ENCODE data around the gene CD164. TPM values are rescaled to one million over a fixed set of nuclear protein-coding genes. Genes with fewer than 3 reads are reported as not detected.
"Not testable (repeated sequence)": the region's sequence is repeated elsewhere in the genome, so short reads cannot be mapped to it uniquely, and the experiment has no call there.

The CD164 gene
- total and polyA plus RNA-seq, 8 donors: 266 to 314 (median 283) TPM

DNA sequence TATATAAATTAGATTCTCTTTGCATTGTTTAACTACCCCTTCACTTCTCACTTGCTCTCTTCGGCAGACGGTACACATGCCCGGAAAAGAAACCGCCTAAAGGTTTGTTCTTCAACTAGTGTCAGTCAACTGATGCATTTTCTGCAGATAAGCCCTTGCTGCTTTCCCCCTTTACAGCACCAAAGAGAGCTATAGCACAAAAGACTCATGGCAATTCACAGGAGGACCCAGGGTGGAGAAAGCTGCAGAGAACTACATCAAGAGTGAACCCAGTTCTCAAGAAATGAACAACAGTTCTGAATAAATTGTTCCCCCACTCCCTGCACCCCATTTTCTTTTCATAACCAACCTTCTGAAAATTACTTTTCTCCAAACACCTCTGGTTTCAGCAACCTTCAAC lies 8.9 kb downstream of the CD164 start:
- H3K27ac ChIP-seq: peak overlapping the region in 1 of 2 donors; percentile 71
- H3K9me3 ChIP-seq: no peaks in the 10 kb centered on the region
- H3K4me1 ChIP-seq: peaks cover 9 to 73% of the 10 kb centered on the region in 2 donors
- H3K4me3 ChIP-seq: no peak overlapping the region
- peaks cover 3 to 98% of the 10 kb centered on the region in 2 donors for H3K36me3 ChIP-seq
- intact Hi-C loops (cut with DNase I): no loop called here
- TF ChIP-seq CTCF (IDR thresholded peaks at IDR 0.05): no peak
- H3K27me3 ChIP-seq: no peaks in the 10 kb centered on the region
- no peak for DNase-seq
- no peak for ATAC-seq

DNA sequence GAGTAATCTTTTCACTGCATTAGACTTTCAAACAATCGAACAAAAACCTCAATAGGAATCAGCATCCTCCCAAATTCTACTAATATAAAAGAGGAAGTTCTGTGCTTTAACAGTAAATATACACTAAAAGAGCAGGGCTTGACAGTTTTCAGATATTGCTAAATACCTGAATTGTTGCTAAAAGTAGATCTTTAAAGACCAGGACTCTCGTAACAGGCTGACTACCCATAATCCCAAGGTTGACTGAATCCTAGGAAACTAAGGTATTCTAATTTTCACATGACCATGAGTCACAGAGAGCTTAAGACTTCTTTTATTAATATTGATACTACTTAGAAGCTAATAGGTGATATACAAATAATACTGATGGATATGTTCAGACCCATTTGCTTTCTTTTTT lies 10.1 kb downstream of the CD164 start:
- Histone ChIP-seq H3K4me1 (peaks cover 9 to 61% of the 10 kb centered on the region in 2 donors), H3K4me3 (no peak overlapping the region), H3K9me3 (no peaks in the 10 kb centered on the region), H3K27ac (peak overlapping the region in 1 of 2 donors; percentile 25), H3K36me3 (peaks cover 3 to 98% of the 10 kb centered on the region in 2 donors), H3K27me3 (no peaks in the 10 kb centered on the region)
- intact Hi-C loops (cut with DNase I): no loop called here
- ATAC-seq (peak; percentile 12), DNase-seq (no peak)
- no peak for TF ChIP-seq CTCF (IDR thresholded peaks at IDR 0.05)

DNA sequence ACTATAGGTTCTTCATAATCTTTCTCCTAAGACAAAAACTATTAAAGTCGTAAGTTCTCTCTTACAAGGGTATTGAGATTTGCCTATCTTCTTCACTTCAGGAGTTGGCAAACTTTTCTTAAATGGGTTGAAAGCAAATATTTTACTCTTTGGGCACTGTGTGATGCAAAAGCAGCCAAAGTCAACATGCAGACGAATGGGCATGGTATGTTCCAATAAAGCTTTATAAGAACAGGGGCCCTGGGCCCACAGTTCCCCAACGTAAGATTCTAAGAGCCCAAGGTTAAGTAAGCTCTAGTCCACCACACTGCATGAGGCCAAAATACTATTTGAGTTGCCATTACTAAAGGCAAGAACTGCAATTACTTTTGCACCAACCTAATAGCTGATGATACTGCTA lies 11.5 kb downstream of the CD164 start:
- no peak for ATAC-seq
- H3K36me3 ChIP-seq: peaks cover 3 to 96% of the 10 kb centered on the region in 2 donors

DNA sequence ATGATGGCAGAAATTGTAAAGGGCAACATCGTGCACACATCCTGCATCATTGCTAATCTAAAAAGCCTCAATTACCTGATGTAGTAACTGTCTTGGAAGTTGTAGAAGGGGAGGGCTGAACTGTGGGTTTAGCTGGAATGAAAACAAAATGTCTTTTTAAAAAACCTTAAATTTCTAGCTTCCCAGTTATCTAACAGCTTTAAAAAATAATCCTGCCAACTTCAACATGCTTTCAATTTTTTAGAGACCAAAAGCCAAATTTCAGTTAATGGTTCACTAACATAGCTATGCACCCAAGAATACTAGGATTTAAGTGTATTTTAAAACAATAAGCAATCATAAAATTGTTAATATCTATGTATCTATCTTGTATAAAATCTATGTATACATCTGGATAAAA lies 11.9 kb downstream of the CD164 start:
- no peak for TF ChIP-seq CTCF (IDR thresholded peaks at IDR 0.05)
- intact Hi-C loops (cut with DNase I): no loop called here
- H3K27me3 ChIP-seq: no peaks in the 10 kb centered on the region
- H3K9me3 ChIP-seq: no peaks in the 10 kb centered on the region
- DNase-seq (no peak), ATAC-seq (no peak)
- H3K36me3 ChIP-seq: peaks cover 3 to 96% of the 10 kb centered on the region in 2 donors
- H3K4me1 ChIP-seq: peaks cover 9 to 50% of the 10 kb centered on the region in 2 donors
- H3K27ac ChIP-seq: no peak overlapping the region
- H3K4me3 ChIP-seq: no peak overlapping the region

More for the DNA sequence above, 11.5 kb downstream of the CD164 start:
- no peak for DNase-seq
- intact Hi-C loops (cut with DNase I): no loop called here
- Histone ChIP-seq H3K4me3 (no peak overlapping the region), H3K9me3 (no peaks in the 10 kb centered on the region), H3K4me1 (peaks cover 9 to 50% of the 10 kb centered on the region in 2 donors), H3K27ac (no peak overlapping the region), H3K27me3 (no peaks in the 10 kb centered on the region)
- no peak for TF ChIP-seq CTCF (IDR thresholded peaks at IDR 0.05)

DNA sequence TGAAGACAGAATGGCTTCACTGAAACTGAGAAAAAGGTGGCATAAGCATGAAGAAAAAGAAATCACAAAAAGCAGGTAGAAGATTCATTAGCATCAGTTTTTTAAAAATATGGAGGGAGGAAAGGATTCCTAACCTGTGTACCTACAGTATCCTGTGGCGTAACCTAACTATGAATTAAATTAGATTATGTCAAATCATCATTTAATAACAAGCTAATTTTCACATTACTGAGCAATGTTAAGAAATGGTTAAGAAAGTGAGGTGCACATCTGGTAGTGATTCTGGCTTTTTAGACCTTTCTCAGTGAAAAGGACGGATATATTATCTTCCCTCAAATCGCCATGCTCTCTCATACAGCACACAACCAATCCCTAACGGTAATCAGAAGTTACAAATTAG lies 12.5 kb downstream of the CD164 start:
- H3K36me3 ChIP-seq: peaks cover 3 to 96% of the 10 kb centered on the region in 2 donors
- ATAC-seq: no peak
- H3K4me1 ChIP-seq: peaks cover 9 to 45% of the 10 kb centered on the region in 2 donors
- no peaks in the 10 kb centered on the region for H3K27me3 ChIP-seq
- H3K4me3 ChIP-seq: no peak overlapping the region
- H3K27ac ChIP-seq: no peak overlapping the region
- TF ChIP-seq CTCF (IDR thresholded peaks at IDR 0.05): no peak
- intact Hi-C loops (cut with DNase I): no loop called here
- DNase-seq: no peak
- H3K9me3 ChIP-seq: no peaks in the 10 kb centered on the region

GRCh38 chr6:109364382-109365078 lies 17.7 kb downstream of the CD164 start:
- intact Hi-C loops (cut with DNase I); H3K27ac ChIP-seq: not testable (repeated sequence)
- peaks cover 7 to 96% of the 10 kb centered on the region in 2 donors for H3K36me3 ChIP-seq

More at GRCh38 chr6:109364382-109365078, 17.7 kb downstream of the CD164 start:
- H3K9me3 ChIP-seq, H3K4me1 ChIP-seq, DNase-seq, ATAC-seq, H3K27me3 ChIP-seq, H3K4me3 ChIP-seq: not testable (repeated sequence)
